Activated CD4-positive, alpha-beta T cell treated with anti-CD3 and anti-CD28 coated beads, Interleukin-2, amount 50 U/mL, for 1 hour (primary cell): ENCODE measurements around the gene ZBTB17.
A peak's percentile ranks its signal among the peaks of the same experiment; 100 is the strongest.
"Not testable (repeated sequence)": the region's sequence is repeated elsewhere in the genome, so short reads cannot be mapped to it uniquely, and the experiment has no call there.

Experiments
- DNase-seq: peaks from one replicate; pipeline ENCODE4 v3.0.0-alpha.2; 2020

Gene ZBTB17

GRCh38 chr1:16011936-16012589 lies 36.2 kb upstream of the ZBTB17 start:
- no peak for DNase-seq

GRCh38 chr1:16010837-16011236 lies 34.9 kb upstream of the ZBTB17 start:
- no peak for DNase-seq

- DNase-seq, result no peak
These were observed 33.8 kb upstream of the ZBTB17 start for GRCh38 chr1:16009678-16010077.

GRCh38 chr1:16009030-16009460 lies 33.1 kb upstream of the ZBTB17 start:
- DNase-seq, result peak; percentile 73

GRCh38 chr1:16007671-16008341 lies 31.9 kb upstream of the ZBTB17 start:
- DNase-seq, result no peak

- no peak for DNase-seq
These were observed 30.9 kb upstream of the ZBTB17 start for GRCh38 chr1:16006552-16007485.

GRCh38 chr1:16006010-16006409 lies 30.1 kb upstream of the ZBTB17 start:
- DNase-seq, result no peak

- no peak for DNase-seq
These were observed 29.7 kb upstream of the ZBTB17 start for GRCh38 chr1:16005597-16005996.

GRCh38 chr1:16001274-16001673 lies 25.4 kb upstream of the ZBTB17 start:
- not testable (repeated sequence) for DNase-seq

- no peak for DNase-seq
These were observed 23.0 kb upstream of the ZBTB17 start for GRCh38 chr1:15998929-15999328.

GRCh38 chr1:15997637-15998280 lies 21.9 kb upstream of the ZBTB17 start:
- no peak for DNase-seq

GRCh38 chr1:15997076-15997585 lies 21.2 kb upstream of the ZBTB17 start:
- no peak for DNase-seq

- DNase-seq, result peak; percentile 25
These were observed 18.9 kb upstream of the ZBTB17 start for GRCh38 chr1:15994590-15995351.

- DNase-seq, result no peak
These were observed 18.2 kb upstream of the ZBTB17 start for GRCh38 chr1:15994081-15994480.

GRCh38 chr1:15993666-15994065 lies 17.8 kb upstream of the ZBTB17 start:
- DNase-seq, result no peak

GRCh38 chr1:15992582-15993500 lies 16.9 kb upstream of the ZBTB17 start:
- no peak for DNase-seq

GRCh38 chr1:15992187-15992553 lies 16.3 kb upstream of the ZBTB17 start:
- no peak for DNase-seq

- no peak for DNase-seq
These were observed 15.7 kb upstream of the ZBTB17 start for GRCh38 chr1:15991427-15992186.

GRCh38 chr1:15989776-15990175 lies 13.9 kb upstream of the ZBTB17 start:
- DNase-seq, result no peak
